ENCODE measurements around the gene TTC3.

TTC3 gene

DNA sequence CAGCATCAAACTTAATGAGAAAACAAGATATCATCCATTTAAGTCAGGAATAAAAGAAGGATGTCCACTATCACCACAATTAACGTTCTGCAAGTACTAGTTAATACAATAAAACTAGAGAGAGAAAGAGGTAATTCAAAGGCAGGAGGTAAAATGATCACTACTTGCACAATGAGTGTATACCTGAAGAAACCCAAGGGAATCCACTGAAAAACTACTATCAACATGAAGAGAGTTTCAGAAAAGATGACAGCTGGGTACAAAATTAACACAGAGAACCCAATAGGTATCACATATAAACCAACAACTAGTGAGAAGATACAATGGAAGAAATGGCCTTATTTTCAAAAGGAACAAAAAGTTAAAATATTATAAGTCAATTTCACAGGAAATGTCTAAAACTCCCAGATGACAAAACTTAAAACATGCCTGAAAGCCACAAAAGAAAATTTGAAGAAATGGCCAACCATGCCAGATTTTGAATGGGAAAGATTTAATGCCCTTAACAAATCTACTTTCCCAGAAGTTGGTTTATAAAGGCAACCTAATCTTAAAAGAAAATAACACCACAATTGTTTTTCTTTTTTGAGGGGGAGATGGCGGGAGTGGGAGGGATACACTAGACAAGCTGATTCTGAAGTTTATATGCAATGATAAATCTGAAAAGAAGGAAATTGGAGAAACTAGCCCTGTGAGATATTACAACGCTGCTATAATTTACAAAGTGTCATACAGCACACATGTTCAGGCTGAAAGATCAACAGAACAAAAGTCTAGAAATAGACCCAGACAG is 176.3 kb downstream of the TTC3 start:
- DNase-seq (ENCODE audit: low read depth in 3 of 3) = no peak

DNA sequence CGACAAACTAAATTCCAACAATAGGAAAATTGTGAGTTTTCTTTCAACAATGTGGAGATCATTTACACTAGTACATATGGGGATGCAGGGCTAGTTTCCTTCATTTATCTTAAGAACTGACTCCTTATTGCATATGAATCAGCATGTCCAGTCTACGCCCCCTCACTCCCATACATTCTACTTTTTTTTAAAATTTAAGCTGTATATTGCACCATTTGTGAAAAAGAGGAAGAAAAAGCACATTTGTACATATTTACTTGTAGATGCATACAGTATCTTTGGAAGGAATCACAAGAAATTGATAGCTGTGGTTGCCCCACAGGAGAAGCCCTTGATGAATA is 178.2 kb downstream of the TTC3 start:
- DNase-seq (ENCODE audit: low read depth in 3 of 3) = no peak
